Putamen (tissue), 1 donor: ENCODE data around the gene PBX3.
A peak's percentile ranks its signal among the peaks of the same experiment; 100 is the strongest.

ENCODE experiments used
- DNase-seq: peaks from one replicate; pipeline ENCODE4 v3.0.0-alpha.2; 2016; ENCODE audit warnings: low spot score

PBX3 gene

GRCh38 chr9:125950880-125951471 lies 203.8 kb downstream of the PBX3 start:
- DNase-seq: no peak

DNA sequence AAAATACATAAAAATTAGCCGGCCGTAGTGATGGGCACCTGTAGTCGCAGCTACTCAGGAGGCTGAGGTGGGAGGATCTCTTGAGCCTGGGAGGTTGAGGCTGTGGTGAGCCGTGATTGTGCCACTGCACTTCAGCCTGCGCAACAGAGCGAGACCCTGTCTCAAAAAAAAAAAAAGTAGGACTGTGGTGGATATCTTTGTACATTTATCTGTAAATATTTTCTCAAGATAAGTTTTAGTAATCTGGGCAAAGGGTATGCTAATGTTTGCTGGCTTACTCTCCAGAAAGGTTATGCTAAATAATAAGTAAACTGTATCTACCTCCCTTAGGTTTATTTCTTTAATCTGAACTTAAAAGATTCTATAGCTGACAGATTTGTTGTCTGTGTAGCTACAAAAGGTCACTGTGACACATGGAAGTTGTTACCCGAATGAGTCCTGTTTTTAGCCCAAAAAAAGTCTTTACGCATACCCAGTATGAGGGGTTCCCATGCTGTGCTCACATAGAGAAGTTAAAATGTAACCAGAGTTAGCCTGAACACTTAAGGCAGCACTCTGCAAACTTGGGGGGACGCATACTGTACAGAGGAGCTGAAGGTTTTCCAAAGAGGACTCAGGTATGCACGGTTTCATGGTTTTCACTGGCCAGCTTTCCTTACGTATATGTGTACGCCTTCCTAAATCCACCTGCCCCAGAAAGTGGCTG lies 206.3 kb downstream of the PBX3 start:
- no peak for DNase-seq

- no peak for DNase-seq
These were observed 208.9 kb downstream of the PBX3 start for GRCh38 chr9:125956102-125956501.

DNA sequence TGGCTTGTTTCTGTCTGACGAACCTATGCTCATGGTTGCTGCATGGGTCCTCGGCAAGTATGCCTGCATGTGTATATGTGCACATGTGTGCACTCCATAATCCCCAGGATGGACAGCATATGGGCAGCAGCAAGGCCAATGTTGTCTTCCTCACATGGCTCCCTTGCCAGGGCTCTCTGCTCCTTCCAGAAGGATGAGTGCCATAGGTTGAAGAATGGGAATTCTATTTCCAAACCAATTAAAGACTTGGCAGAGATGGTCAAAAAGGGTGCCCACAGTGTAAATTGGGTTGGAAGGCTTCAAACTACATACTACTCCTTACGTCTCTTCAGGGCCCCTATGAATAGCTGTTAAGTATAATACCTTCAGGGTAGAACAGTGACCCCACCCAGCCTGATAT lies 212.1 kb downstream of the PBX3 start:
- DNase-seq: no peak

DNA sequence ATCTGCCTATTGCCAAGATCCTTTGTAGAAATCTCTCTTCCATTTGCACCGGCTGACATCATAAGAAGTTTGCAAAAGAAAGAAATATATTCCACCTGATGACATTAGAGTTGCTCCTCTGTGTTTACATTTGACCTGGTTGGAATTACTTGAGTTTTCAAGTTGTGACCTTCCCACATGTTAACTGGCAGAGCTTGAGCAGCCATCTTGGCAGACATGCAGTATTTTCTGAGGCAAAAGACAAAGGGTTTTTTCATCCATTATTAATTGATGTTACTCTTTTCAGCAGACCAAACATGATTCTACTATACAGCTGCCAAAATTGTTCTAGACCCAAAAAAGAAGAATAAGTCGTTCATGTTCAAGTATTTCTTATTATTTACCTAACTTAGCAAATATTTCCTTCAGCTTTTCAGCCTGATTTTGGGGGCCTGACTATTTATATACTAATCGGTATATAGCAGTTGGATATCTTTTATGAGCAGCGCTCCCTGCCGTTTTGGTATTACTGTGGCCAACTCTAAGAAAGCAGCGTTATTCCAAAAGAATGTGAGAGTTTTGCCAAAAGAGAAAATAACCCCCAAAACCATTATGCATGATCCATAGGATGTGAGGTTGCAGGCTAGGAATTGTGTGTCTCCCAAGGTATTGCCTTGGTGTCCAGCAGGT lies 212.9 kb downstream of the PBX3 start:
- DNase-seq: peak; percentile 78

DNA sequence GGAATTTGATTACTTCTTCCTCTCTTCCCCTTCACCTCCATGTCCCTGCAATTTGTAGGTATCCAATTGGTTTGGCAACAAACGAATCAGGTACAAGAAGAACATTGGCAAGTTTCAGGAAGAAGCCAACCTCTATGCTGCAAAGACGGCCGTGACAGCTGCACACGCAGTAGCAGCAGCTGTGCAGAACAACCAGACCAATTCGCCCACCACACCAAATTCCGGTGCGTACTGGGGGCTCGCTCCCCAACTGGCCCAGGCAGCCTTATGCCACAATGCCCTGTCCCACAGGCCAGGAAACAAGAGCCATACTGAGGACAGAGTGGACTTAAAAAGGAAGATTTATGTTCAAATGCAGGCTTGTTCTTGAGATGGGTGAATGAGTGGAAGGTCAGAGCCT lies 213.5 kb downstream of the PBX3 start:
- DNase-seq: no peak

GRCh38 chr9:125961072-125961471 lies 213.9 kb downstream of the PBX3 start:
- DNase-seq: no peak

DNA sequence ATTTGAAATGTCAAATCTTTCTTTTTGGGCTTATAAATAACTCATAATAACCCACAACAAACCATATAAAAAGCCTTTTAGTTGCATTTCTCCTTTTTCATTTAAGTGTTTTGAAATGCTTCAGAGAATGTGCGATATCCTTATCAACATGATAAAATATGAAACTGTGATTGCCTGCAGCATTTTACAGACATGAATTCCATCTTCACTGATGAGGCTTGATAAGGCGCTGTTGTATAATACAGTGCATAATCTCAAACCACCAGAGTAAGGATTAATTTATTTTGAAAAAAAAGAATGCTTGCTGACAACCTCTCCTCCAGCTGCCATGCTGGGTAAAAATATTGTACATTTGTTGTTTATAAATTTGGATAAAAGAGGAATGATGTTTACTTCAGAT lies 216.8 kb downstream of the PBX3 start:
- DNase-seq: no peak

- DNase-seq: no peak
These were observed 217.6 kb downstream of the PBX3 start for GRCh38 chr9:125964702-125965225.

DNA sequence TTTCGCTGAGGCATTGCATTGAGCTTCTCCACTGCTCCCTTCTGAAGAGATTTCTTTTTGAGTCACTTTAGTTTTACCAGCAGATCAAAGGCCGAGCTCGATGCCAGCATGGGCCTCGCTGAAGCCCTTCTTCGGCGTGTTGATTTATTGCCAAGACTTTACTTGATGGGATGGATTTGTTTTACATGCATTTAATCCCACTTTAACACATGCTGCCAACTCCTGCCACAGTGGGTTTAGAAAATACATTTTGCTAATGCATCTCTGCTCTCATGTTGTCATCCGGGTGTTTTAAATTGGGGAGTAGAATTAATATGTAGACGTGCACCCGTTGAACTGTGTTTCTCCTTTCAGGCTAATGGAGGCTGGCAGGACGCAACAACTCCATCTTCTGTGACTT lies 218.3 kb downstream of the PBX3 start:
- no peak for DNase-seq

GRCh38 chr9:125966466-125966865 lies 219.3 kb downstream of the PBX3 start:
- no peak for DNase-seq

- no peak for DNase-seq
These were observed 220.0 kb downstream of the PBX3 start for GRCh38 chr9:125966959-125967711.

DNA sequence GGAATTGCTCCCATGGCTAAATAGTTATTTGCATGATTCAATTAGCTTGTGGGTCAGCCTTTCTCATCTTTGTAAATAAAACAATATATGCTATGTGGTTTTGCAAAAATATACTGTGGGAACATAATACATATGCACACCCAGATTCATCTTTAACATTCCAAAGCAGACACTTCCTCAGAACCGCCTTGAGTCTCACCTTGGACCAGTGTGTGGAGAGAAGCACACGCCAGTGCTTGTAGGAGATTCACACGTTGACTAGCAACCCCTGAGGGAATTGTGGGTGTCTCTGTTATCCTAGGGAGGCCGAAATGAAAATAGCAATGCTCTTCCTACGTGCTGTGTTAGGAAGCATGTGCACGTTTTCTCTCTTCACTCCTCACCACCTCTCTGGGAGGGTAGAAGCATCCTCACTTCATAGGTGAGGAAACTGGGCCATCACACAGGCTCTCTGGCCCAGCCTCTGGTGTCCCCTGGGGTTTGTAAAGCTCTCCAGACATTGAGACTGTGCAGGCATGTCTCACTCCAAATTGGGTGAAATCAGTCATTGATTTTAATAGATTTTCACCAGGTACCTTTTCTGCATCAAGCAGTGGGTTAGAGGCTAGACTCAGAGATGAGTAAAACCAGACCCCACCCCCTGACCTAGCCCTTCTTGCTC lies 221.7 kb downstream of the PBX3 start:
- no peak for DNase-seq

DNA sequence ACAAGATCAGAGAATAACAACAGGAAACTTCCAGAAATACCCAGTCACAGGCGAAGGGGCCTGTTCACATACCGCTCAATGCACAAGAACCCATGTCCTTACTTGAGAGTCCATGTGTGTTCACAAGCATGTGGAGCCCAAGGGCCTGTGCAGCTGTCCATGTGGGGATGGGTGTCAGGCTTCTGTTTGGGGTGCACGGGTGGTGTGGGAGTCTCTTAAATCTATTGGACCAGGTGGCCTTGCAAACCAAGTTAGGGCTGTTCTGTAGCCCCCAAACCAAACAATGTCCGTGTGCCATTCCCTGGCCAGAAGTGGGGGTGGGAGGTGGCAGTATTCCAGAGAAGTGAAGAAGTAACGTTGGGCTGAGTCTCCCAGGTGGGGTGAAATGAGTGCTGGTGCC lies 222.3 kb downstream of the PBX3 start:
- DNase-seq: no peak

GRCh38 chr9:125969868-125970267 lies 222.7 kb downstream of the PBX3 start:
- DNase-seq: no peak

GRCh38 chr9:125970340-125970739 lies 223.2 kb downstream of the PBX3 start:
- no peak for DNase-seq

GRCh38 chr9:125971050-125971449 lies 223.9 kb downstream of the PBX3 start:
- DNase-seq: no peak

DNA sequence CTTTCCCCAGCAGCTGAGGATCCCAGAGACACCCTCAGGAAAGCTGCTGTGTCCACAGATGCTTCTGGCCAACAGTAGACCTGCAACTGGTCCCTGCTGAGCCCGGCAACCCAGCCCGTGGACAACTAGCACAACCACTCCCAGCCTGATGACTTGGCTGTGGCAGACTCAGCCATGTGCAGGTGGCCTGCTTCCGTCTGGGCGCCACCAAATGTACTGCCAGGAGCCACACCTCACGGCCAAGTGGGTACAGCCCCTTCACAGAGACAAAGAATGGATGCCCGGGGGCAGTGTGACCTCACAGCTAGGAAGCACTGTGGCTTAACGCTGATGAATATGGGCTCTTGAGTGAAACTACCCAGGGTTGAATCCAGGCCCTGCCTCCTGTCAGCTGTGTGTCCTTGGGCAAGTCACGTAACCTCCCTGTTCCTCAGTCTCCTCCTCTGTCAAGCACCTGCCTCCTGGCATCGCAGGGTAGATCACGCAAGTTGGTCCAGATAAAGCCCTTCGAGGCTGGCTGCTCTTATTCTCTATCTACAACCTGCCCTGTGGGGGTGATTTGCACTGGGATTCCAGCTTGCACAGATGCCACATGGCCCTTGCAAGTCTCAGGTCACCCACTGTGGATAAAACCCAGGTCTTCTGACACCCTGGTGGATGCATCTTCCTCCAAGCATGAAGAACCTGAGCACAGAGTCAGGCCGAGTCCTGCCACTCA lies 225.0 kb downstream of the PBX3 start:
- no peak for DNase-seq

- DNase-seq: no peak
These were observed 226.4 kb downstream of the PBX3 start for GRCh38 chr9:125973547-125973946.

DNA sequence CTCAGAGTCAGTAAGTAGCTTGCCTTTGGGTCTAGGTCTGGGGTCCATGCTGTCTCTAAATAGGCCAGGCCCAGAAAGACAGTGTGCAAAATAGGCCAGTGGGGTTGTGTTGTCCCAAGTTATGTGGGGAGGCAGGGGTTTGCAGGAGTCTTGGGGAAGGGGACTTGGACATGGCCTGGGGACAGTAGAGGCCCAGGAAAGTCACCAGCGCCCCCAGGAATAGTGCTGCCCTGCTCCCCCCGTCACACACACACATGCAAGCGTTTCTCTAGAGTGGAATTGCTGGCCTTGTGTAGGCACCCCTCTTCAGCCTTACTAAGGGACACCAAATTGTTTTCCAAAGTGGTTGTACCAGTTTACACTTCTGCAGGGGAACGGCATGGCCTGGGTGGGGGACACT lies 227.5 kb downstream of the PBX3 start:
- DNase-seq: no peak

GRCh38 chr9:125977223-125977622 lies 230.1 kb downstream of the PBX3 start:
- no peak for DNase-seq
